ENCODE measurements around the gene CEP164.

CEP164 gene

DNA sequence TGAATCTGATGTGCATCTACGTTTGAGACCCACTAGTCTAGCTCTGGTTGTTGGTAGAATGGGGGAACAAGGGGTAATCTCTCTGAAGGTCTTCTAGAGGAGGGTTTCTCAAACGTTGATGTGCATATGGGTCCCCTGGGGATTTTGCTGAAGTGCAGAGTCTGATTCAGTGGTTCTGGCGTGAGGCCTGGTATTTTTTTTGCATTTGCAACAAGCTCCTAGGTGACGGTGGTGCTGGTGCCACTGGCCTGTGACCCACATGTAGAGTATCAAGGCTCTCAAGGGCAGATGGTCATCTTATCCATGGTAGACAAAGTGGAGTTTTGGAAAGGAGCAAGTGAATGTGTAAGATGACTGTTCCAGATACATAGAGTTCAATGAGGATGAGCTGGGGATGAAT is 97.1 kb downstream of the CEP164 start:
- DNase-seq = no peak

DNA sequence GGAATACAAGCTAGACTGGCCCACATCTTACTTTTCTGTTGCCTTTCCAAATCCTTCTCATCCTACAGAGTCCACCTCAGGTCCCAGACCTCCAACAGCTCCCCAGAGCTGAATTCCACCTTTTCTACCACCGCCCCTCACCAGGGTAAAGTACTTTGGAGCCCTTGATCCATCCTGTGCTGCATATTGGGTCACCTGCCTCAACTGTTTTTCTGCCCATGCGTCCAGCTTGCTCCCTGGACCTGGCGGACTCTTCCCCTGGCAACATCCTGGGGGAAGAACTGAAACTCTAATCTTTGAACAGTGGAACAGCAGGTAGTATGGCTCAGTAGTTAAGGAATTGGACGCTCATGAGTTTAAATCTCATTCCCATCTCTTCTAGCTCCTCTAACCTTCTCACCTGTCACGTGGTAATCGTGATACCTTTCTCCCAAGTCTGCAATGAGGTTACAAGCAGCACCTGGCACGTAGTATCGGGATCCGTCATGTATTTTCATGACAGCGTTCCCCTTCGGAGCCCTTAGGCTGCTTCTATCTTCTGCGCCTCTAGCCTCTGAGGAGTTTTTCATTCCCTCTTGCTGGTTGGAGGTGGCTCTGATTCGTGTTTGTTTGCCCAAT is 98.1 kb downstream of the CEP164 start:
- no peak for DNase-seq

DNA sequence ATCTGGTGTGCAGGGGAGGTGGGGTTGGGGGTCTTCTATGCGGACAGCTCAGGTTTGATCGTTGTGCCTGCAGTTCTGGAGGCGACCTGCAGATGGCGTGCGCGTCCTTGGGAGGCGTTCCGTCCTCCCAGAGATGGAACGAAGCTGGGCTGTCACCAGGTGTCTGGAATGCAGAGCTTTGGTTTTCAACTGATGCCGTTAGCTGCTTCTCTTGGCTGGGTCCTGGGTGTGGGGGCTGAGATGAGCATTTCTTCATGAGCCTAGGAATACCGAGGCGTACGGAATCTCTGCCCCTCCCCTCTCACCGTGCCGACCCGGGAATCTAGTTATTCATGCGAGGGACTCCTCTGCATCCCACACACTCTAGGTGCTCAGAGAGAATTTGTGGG is 98.6 kb downstream of the CEP164 start:
- peak; percentile 73 for DNase-seq

DNA sequence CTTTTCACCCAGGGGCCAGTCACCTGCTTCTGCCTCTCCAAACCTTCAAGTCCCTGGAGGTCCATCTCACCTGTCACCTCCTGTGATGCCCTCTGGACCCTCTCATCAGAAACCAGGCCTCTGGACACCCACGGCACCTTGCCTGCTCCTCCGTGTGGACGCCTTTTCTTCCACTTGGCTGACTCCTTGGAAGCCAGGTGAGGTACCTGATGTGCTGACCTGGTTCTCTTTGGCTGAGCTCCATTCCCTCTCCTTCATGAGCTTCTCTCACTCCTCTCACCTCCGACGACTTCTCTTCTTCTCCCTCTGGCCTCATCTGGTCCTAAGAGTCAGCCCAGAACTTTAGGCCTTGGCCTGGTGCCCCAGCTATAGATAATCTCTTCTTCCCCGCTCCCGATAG is 99.3 kb downstream of the CEP164 start:
- DNase-seq = no peak

DNA sequence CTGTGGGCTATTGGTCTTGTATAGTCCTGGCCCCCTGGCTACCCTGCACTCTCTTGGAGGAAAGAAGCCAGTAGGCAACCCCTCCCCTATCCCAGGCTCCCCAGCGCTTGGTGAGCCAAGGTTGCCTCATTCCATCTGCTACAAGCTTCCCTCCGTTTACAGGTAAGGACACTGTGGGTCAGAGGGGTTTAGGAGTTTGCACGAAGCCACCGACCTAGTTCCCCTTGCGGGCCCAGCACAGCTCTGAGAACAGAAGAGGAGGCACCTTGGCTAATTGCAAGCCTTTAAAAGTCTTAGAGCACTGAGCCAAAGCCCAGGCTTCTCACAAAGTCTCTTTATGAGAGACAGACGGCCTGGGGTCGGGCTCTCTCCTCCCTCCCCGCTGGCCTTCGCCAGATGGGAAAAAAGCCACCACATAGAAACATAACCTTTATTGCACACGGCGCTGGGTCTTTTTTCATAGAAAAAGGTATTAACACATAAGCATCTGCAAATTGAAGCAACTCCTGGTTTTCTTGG is 99.8 kb downstream of the CEP164 start:
- no peak for DNase-seq

DNA sequence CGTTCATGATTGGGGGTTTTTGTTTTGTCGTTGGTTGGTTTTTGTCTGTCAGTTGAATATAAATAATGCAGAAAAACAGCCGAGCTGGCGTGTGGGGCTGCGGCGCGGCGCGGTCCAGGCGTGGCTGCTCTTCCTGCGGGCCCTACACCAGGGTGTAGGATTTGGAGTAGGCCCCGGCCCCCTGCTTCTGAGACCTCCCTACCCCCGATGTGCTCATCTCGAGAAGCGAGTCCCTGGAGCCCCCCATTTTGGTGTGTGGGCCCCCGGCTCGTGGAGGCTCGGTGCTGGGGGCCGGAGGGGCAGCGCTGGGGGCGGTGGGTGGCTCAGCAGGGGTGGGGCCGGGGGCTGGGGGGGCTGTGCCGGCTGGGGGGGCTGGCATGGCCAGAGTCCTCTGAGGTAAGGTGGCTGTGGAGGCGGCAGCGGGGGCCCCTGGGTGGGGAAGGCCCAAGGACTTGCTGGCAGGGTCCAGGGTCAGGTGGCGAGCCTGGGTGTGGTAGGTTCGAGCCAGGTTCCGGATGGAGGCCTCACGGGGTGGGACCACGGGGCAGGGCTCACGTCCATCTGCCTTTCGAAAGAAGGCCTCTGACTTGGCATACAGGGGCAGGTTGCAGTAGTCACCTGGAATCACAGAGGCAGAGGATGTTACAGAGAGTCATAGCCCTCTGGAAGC is 100.7 kb downstream of the CEP164 start:
- DNase-seq = no peak

DNA sequence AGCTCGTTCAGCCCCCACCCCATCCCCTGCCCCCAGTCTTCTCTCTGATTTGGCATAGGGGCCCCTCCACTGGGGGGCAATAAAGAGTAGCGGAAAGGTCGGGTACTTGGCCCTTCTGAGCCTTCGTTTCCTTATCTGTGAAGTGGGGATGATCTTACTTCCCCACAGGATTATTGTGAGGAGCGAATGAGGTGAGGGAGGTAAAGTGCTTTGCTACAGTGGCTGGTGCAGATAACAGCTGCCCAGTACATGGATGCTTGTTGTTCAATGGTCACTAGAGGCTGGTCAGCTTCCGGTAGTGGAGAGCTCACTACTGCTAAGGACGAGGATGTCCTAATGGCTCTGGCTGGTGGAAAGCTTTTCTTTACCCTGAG is 101.2 kb downstream of the CEP164 start:
- no peak for DNase-seq

DNA sequence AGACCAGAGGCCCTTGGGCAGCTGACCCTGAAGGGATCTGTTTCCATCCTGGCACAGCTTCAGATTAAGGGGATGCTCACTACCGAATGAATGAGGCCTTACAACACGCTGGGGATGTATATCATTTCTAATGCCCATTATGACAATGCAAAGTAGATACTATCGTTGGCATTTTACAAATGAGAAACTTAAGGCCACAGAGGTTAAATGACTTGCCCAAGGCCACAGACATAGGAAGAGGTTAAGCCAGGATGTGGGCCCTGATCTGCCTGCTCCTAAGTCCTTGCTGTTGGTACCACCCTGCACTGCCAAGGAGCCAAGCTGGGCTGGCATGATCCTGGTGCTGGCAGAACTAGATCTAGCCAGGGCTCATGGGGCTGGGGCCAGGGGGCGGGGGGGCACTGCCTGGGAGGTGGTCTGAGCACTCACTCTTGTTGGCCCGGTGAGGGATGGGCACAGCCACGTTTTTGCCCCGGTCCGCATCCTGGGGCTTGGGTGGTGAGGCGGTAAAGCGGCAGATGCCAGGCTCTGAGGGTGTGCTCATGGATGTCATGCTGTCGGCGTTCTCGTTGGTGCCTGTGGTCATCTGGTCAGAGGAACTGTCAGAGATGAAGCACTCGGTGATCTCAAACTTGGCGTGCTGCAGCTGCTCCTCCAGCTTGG is 102.8 kb downstream of the CEP164 start:
- no peak for DNase-seq

DNA sequence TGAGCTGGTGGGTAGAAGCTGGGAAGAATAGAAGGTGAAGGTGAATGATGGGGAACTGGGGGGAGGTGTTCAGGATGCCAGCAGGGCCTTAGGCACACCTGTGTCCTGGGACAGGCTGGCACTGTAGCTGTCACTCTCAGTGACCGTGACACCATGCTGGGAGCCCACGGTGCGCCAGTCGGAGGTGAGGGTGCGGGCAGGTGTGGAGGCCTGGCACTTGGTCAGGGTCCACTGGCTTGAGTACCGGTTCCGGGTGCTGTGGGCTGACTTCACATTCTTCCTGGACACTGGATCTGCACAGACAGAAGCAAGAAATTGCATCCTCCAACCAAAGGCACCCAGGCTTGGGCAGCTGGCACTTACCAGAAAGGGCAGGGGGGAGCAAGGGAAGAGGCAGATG is 103.8 kb downstream of the CEP164 start:
- DNase-seq = no peak

DNA sequence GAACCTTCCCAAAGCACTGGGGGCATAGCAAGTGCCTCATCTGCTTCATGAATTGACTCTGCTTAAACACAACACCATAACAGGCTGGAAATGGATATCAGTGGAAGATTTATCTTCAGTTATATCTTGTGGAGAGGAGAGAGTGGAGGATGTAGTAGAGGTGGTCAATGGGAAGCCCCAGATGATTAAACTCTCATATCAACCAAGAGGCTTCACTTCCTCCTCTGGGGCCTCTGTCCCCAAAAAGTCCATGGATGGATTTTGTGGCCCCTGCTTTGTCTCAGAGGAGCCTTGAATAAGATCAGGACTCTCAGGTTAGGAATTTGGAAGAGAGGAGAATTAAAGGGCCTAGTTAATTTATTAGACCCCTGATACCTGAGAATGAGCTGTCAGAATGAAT is 106.1 kb downstream of the CEP164 start:
- no peak for DNase-seq

DNA sequence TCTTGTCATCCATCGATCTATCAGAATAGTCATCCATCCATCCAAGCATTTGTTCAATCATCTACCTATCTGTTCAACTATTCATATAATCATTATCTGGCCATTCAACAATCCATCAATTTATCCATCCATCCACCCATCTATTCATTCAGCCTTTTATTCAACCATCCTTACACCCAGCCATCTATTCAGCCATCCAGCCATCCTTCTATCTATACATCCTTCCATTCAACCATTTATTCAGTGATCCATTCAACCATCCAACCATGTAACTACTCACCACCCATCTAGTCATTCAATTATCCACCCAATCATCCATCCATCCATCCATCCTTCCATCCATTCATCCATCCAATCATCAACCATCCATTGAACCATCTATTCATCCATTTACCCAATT is 106.8 kb downstream of the CEP164 start:
- no peak for DNase-seq

DNA sequence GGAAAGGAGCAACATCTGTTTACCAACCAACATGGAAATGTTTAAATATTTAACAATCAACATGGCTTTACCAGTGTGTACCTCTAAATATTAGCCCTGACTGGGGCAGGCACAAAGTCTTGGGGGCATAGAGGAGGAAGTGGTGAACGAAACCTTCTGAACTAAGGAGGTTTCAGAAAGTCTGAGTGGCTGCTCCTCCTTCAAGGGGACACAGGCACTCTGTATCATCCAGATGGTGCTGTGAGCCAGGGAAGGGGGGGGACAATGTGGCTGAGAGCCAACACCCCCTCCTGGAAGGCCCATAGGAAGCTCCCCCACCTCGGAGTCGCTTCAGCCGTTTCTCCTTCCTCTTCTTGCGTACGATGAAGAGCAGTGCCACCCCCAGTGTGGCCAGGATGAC is 107.7 kb downstream of the CEP164 start:
- peak; percentile 4 for DNase-seq

DNA sequence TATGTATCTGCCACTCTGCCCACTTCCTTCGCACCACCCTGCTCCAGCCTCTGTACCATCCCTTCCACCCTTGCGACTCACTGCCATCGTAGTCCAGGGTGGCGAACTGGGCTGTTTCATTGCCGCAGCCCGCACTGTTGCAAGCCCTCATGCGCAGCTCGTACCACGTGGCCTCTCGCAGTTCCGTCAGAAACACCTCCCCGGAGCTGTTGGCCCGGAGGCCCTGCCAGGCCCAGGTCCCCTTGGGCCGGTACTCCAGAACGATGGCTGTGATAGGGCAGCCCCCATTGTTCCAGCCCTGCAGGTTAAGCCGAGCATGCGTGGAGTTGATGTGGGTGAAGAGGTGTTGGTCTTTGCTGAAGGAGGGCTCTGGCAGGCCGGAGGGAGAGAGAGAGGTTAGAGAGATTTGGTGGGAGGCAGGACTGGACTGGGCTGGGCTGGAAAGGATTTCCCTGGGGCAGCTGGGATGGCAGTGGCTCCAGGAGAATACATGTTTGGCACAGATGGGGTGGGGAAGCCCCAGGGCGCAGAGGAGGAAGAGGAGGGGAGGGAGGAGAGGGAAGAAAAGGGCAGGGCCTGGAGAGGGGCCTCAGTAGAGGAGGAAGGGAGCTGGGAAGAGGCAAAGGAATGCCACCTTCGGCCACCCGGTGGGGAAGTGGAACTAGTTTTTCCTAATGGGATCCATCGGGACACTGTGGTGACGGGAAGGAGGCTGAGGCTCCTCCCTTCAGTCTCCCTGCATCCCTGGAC is 109.6 kb downstream of the CEP164 start:
- no peak for DNase-seq

DNA sequence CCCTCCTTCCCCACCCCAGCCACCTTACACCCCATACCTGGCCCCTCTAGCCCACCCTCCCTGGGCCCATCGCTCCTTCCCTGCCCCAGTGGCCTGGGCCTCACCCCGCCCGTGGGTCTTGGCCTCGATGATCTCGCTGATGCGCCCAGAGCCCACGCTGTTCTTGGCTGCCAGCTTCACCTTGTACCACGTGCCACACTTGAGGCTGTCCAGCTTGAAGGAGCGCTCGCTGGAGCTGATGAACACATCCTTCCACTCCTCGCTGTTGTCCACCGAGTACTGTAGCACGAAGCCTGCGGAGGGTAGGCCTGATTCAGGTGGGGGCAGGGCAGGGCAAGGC is 110.1 kb downstream of the CEP164 start:
- no peak for DNase-seq

DNA sequence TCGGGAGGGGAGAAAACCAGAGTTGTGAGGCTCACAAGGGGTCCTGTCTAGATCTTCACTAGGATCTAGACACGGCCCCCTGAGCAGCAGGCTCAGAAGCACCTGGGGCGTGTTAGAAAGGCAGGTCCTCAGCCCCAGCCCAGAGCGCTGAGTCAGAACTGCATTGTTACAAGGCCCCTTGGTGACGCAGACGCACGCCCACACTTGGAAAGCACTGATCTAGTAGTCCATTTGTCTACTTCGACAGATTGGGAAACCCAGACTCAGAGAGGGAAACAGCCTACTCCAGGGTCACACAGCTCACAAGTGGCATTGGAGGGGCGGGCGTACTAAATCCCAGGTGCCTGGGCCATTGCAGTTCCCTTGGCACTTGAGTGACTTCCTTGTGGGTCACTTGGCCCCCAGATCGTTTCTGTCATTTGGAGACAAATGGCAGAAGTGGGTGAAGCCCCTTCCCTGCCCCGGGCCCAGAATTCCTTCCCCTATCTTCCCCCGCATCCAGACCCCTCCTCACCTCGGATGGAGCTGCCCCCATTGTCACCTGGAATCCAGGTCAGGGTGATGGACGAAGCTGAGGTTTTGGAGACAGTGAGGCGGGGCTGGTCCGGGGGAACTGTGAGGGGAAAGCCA is 110.8 kb downstream of the CEP164 start:
- no peak for DNase-seq

DNA sequence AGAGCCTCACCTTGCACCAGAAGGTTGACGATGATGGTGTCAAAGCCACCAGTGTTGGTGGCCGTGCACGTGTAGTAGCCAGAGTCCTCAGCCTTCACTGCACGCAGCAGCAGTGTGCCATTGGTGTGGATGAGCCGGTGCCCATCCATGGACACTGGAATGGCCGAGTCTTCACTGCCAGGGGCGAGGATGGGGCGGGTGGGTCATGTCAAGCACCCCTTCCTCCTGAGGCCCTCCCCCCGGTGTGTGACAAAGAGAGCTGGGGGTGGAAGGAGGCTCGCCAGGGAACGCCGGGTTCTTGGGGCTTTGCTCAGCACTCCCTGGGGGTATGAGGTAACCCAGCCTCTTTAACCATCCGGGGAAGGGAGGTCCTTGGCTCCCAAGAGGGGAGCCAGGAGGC is 111.6 kb downstream of the CEP164 start:
- DNase-seq = peak; percentile 4

DNA sequence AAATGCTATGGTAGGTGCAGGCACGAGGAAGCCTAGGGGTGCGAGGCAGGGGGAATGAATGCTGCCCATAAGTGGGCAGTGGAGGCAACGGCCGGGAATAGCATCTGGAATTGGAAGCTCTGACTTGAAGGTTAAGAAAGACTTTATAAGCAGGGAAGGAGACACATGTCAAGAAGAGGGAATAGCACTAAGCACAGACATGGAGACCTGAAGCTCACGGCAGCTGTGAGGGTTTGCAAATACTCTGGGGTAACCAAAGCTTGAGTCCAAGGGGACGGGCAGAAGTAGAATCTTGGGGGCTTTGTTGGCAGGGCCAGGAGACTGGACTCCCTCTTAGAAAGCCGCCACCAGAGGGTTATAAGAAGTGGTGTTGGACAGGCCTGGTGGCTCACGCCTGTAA is 112.6 kb downstream of the CEP164 start:
- DNase-seq = peak; percentile 4

DNA sequence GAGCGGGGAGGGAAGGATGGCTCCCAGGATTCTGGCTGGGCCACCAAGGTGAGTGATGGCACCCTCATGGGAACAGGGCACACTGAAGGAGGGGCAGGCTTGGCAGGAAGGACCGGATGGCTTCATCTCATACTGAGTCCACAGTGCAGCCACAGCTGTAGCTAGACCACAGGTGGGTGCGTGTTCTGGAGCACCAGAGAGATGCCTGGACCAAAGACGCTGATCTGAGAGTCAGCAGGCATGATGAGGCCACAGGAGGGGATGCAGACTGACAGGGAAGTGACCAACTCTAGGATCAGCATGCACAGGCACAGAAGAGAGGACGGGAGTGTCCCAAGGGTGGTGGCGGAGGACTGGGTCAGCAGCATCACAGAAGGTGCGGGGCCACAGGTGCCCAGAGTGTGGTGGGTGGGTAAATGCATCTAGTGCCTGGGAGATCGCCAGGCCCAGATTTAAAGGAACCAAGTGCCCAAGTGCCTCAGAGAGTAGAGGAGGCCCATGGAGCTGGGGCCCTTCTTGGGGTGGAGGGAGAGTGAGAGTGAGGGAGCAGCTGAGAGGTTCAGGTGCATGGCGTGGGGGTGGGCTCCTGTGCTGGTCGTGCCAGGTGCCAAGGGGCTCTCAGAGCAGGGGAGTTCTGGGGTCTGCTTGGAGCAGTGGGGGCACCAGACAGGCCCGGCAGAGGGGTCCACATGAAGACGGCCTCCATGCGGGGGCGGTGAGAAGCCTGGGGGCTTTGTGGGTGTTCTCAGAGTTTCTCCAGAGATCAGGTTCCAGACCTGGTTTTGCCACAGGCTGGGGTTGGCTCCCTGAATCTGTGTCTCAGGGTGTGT is 113.7 kb downstream of the CEP164 start:
- DNase-seq = peak; percentile 16

DNA sequence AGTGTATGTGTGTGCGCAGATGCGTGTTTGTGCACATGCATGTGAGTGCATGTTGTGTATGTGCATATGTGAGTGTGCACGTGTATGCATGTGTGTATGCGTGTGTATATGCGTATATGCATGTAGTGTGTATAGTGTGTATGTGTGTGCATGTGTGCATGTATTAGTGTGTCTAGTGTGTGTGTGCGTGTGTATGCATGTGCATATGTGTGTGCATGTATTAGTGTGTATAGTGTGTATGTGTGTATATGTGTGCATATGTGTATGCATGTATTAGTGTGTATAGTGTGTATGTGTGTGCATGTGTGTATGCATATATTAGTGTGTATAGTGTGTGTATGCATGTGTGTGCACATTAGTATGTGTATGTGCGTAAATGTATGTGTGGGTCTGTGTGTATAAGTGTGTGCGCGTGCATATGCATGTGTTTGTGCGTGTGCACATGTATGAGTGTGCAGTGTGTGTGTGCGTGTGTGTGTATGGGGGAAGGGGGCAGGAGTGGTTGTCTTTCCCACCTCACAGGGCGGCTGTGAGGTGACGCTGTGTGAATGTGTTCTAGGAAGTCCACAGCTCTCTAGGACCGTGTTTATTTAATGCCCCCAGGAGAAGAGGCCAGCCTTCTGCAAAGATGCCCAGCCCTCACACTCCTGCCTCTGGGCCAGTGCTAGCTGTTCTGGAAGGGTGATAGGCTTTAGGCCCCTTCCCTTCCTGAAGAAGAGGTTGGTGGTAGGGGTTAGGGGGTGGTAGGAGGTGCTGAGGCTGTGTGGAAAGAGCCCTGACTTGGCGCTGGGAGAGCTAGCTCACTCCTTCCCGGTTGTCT is 114.6 kb downstream of the CEP164 start:
- no peak for DNase-seq

DNA sequence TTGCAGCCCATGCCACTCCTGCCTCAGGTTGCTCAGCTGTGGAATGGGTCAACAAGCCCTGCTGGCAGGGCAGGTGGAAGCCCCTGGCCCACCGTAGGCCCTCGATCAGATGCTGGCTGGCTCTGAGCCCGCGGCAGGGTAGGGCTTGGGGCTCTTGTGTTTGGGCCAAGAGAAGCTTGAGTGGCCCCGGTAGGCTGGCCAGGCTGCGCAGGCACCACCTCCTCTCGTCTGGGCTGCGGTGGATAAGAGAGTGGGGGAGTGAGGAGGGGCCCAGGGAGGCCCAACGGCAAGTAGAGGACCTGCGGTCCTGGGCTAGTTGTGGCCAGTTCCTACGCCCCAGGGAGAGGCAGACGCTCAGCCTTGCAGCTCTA is 115.2 kb downstream of the CEP164 start:
- DNase-seq = no peak
